ENCODE results near the gene CACTIN. TPM values are rescaled to one million over a fixed set of nuclear protein-coding genes. Genes with fewer than 3 reads are reported as not detected.

Gene CACTIN
- total and polyA plus RNA-seq, 9 donors: 2.7 to 39.1 (median 28.8) TPM

DNA sequence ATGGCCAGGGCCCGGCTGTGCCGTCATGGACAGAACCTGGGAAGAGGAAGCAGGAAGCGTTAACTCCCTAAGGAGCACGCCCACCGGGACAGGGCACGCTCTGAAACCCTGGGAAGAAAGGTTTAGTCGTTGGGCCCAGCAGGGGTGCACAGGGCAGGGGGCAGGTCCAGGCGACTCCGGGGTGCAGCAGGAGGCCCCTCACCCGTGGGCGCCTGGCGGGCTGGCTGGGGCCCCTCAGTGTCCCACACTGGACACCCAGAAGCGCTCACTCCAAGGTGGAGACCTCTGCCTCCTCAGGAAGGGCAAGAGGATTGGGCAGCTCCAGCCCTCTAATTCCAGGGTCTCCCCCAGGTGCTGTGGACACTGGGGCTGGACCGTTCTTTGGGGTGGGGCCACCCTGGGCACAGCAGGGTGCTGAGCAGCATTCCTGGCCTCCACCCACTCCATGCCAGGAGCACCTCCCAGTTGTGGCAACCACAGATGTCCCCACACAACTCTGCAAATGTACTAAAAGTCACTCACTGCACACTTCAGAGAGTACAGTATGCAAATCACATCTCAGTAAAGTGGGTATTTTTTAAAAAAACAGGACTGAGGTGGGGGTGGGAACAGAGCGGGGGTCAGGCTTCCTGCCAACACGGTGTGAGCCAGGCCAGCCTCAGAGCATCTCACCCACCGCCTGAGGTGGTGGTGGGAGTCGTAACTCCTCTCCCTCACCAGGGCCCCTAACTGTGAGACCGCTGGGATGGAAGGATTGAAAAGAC is 38.5 kb upstream of the CACTIN start:
- intact Hi-C loops (cut with DNase I): loop anchor here in 2 of 4 donors (1.0 to 10.0 kb wide), 3 partner anchors 37 to 540 kb away; partner anchors contain the start of gene PIP5K1C (in 1 of the 2)
- DNase-seq: no peak
- Histone ChIP-seq H3K27me3 (no peaks in the 10 kb centered on the region), H3K4me1 (ENCODE audit: insufficient read depth) (peaks cover 6% of the 10 kb centered on the region), H3K4me3 (no peak overlapping the region), H3K36me3 (no peaks in the 10 kb centered on the region), H3K9me3 (no peaks in the 10 kb centered on the region), H3K27ac (no peak overlapping the region)
- TF ChIP-seq POLR2A (IDR thresholded peaks at IDR 0.05): no peak
- 76 to 79% (median 78%) methylated on average over 19 of the region's 19 CpGs for WGBS, 3 donors

DNA sequence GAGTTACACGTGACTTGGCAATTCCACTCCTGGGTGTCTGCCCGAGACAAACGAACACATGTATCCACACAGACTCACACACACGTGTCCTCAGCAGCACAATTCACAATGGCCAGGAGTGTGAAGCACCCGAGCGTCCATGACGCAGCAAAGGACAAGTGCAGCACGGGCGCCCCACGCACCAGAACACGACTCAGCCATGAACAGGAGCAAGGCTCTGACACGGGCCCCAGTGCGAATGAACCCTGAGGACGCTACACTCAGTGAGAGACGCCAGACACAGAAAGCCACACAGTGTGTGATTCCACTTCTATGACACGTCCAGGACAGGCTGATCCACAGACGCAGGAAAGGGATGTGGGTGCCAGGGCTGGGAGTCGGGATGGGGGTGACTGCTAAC is 37.2 kb upstream of the CACTIN start:
- H3K27me3 ChIP-seq: no peaks in the 10 kb centered on the region
- TF ChIP-seq, protein P1, sequence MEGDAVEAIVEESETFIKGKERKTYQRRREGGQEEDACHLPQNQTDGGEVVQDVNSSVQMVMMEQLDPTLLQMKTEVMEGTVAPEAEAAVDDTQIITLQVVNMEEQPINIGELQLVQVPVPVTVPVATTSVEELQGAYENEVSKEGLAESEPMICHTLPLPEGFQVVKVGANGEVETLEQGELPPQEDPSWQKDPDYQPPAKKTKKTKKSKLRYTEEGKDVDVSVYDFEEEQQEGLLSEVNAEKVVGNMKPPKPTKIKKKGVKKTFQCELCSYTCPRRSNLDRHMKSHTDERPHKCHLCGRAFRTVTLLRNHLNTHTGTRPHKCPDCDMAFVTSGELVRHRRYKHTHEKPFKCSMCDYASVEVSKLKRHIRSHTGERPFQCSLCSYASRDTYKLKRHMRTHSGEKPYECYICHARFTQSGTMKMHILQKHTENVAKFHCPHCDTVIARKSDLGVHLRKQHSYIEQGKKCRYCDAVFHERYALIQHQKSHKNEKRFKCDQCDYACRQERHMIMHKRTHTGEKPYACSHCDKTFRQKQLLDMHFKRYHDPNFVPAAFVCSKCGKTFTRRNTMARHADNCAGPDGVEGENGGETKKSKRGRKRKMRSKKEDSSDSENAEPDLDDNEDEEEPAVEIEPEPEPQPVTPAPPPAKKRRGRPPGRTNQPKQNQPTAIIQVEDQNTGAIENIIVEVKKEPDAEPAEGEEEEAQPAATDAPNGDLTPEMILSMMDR (IDR thresholded peaks at IDR 0.05): no peak
- TF ChIP-seq EP300 (IDR thresholded peaks at IDR 0.05) (no peak), POLR2A (IDR thresholded peaks at IDR 0.05) (no peak)
- H3K27ac ChIP-seq: no peak overlapping the region
- 91 to 92% (median 92%) methylated on average over 18 of the region's 18 CpGs for WGBS, 3 donors
- intact Hi-C loops (cut with DNase I): loop anchor here in 1 of 4 donors (1.0 to 10.0 kb wide), 2 partner anchors 40 to 541 kb away; no protein-coding TSS in a partner anchor
- H3K36me3 ChIP-seq: no peaks in the 10 kb centered on the region
- no peak overlapping the region for H3K4me3 ChIP-seq
- H3K4me1 ChIP-seq (ENCODE audit: insufficient read depth): peaks cover 3% of the 10 kb centered on the region
- no peak for DNase-seq
- no peaks in the 10 kb centered on the region for H3K9me3 ChIP-seq

DNA sequence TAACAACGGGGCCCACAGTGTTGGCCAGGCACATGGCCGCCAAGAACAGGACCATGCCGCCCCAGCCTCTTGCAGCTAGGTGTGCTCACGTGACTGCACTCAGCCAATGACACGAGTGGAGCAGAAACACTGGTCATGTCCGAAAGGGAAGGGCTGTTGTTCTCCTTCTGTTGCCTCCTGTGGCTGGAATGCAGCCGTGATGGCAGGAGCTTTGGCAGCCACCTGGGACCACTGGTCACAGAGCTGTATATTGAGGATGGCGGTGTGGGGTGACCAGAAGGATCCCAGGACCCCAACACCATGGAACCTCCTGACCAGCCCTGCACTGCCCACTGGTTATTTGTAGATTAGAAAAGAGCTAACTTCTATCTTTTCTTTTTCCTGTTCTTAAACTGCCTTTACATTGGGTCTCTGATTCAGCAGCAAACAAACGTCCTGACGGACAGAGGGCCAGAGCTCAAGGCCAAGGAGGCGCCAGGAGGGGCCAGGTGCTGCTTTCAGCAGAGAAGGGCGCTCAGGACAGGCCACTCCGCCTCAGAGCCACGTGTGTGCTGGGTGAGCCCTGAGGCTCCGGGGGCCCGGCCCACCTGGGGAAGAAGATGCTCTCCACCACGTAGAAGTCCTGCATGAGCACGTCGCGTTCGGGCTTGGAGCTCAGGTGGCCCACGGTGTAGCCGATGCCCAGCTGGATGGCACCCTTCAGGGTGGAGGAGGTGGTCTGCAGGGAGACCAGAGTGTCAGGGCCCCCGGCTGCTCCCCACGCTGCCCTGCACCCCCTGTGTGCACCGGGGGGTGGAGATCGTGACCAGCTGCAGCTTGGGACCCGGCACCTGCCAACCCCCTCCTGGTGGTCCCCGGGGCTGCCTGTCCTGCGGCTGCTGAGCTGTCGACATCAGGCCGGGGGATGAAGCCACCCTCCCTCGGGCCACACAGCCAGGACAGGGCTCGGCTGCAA is 35.0 kb upstream of the CACTIN start:
- Histone ChIP-seq H3K36me3 (no peaks in the 10 kb centered on the region), H3K4me3 (no peak overlapping the region), H3K4me1 (ENCODE audit: insufficient read depth) (peaks cover 3% of the 10 kb centered on the region), H3K27ac (no peak overlapping the region), H3K27me3 (no peaks in the 10 kb centered on the region), H3K9me3 (no peaks in the 10 kb centered on the region)
- DNase-seq: no peak
- intact Hi-C loops (cut with DNase I): loop anchor here in 2 of 4 donors (1.0 to 10.0 kb wide), 2 partner anchors 18 to 543 kb away; no protein-coding TSS in a partner anchor
- TF ChIP-seq, protein P1 (IDR thresholded peaks at IDR 0.05): no peak
- TF ChIP-seq EP300 (IDR thresholded peaks at IDR 0.05): no peak
- TF ChIP-seq POLR2A (IDR thresholded peaks at IDR 0.05): no peak
- WGBS, 3 donors: 94 to 96% (median 95%) methylated on average over 32 to 34 of the region's 34 CpGs

DNA sequence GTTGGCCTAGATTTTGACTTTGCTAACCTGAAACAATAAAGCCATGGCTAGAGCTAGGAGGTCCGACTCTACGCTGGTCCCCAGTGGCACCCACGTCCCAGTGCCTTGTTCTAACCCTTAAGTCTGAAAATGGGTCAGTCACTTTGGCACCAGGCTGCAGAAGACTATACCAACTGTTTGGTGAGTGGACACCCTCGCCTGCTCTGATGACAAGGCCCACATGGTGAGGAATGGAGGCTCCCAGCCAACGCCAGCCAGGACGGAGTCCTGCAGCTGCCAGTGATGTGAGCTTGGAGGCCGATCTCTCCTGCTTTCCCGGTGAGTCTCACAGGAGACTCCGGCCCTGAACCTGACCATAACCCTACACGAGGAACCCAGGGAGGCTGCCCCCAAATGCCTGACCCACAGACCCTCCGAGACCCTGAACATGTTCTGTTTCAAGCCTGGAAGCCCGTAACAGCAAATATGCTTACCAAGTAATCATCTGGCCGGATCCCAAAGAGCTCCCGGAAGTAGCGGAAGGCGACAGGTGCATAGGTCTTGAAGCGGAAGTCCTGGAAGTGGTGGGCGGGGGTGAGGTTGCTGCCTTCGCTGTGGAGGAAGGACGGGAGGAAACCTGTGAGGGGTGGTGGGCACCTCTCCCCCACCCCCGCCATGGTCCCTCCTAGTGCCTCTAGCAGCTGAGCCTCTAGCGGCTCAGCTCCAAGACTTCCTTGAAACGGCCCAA is 34.1 kb upstream of the CACTIN start:
- DNase-seq: no peak
- Histone ChIP-seq H3K4me3 (no peak overlapping the region), H3K9me3 (no peaks in the 10 kb centered on the region), H3K27me3 (no peaks in the 10 kb centered on the region), H3K36me3 (no peaks in the 10 kb centered on the region), H3K27ac (no peak overlapping the region), H3K4me1 (ENCODE audit: insufficient read depth) (peaks cover 2% of the 10 kb centered on the region)
- intact Hi-C loops (cut with DNase I): loop anchor here in 2 of 4 donors (1.0 to 10.0 kb wide), 2 partner anchors 19 to 544 kb away; no protein-coding TSS in a partner anchor
- TF ChIP-seq POLR2A (IDR thresholded peaks at IDR 0.05) (no peak), EP300 (IDR thresholded peaks at IDR 0.05) (no peak)
- TF ChIP-seq, protein P1 (IDR thresholded peaks at IDR 0.05): no peak
- WGBS, 3 donors: 79 to 88% (median 79%) methylated on average over 23 of the region's 23 CpGs
